ENCODE data around the gene KCTD15.

Gene KCTD15

GRCh38 chr19:33849551-33850147 lies 53.0 kb downstream of the KCTD15 start:
- DNase-seq (ENCODE audit: low read depth in 1 of 2, low spot score in 1 of 2): no peak

GRCh38 chr19:33859016-33859415 lies 62.3 kb downstream of the KCTD15 start:
- DNase-seq (ENCODE audit: low read depth in 1 of 2, low spot score in 1 of 2): no peak

DNA sequence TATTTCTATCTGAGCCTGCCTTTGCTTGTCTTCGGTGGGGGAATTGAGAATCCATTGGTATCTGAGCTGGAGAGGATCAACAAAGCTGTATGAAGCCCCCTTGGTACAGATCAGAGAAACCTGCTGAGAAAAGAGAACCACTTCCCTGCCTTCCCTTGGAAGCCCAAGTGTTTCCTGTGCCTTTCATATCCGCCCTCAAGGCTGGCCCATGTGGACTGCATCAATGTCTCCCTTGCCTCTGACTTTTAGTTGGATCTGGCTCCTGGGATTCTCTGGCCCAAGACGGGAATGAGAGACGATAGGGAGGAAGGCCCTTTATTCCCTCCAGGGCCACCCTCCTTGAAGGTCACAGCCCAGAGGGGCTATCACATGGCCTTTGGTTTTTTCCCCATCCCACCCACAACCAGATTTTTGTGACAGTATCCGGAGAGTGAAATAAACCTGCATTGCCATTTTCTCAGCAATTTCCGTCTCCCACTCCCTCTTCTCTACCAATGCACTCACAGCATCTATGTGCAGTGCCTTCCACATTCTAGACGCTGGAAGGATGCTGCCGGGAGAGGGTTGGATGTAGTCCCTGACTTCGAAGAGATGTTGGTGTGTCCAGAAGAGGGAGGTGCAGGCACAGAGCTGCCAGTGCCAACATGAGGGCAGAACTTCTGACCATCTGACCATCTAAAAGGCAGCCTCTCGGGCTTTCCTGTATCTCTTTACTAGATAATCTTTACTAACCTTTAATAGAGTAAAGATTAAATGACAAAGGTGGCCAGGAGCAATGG lies 63.8 kb downstream of the KCTD15 start:
- no peak for DNase-seq (ENCODE audit: low read depth in 1 of 2, low spot score in 1 of 2)

DNA sequence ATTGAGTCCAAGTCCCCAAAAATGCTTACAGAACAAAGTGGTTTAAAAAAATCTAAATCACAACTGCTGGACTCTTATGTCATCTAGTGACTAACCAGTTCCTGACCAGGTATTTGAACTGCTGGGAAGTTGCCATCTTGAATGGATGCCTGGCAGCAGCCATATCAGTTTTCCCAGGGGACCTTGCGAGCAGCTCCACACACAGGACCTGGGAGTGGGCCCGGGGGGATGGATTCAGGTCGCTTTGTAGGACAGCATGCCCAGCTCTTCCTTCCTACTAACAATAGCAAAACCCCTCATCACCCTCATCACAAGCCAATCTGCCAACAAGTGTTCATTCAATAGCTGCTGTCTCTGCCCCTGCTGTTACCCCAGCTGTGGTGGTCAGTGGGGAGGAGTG lies 65.3 kb downstream of the KCTD15 start:
- DNase-seq (ENCODE audit: low read depth in 1 of 2, low spot score in 1 of 2): no peak

DNA sequence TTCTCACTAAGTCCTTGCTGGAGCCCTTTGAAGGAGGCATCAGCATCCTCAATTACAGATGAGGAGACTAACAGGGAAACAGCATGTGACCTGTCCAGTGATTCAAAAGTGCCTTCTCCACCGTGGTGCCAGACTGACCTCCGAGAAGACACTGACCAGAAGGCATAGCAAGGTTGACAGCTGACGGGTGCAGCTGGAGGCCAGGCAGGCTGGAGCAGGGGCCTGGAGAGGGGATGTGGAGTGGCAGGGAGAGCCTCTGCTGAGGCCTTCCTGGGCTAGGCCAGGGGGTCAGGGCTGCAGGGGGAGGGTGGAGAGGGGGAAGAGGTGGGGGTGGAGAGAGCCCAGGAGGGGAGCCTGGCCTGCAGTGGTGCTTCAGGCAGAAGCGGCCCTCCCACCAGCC lies 66.3 kb downstream of the KCTD15 start:
- DNase-seq (ENCODE audit: low read depth in 1 of 2, low spot score in 1 of 2): no peak

- DNase-seq (ENCODE audit: low read depth in 1 of 2, low spot score in 1 of 2): no peak
These were observed 66.8 kb downstream of the KCTD15 start for GRCh38 chr19:33863436-33863835.

DNA sequence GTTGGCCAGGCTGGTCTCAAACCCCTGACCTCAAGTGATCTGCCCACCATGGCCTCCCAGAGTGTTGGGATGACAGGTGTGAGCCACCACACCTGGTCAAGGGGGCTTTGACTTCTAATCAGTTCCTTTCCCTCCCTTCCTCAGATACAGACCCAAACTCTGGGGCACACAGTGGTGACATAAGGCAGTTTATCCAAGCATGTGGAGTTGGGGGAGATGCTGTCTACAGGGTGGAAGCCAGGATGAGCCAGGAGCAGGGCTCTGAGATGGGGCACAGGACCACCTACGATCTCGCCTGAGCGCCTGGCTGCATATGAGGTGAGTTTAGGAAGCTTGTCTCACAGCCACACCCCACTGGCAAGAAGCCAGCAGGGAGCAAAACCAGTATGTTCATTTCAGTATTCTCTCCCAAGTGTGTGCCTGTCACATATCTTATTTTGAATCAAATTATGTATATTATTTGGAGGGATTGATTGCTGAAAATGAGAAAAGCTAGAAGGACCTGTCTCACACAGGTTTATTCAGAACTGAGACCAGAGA lies 67.7 kb downstream of the KCTD15 start:
- no peak for DNase-seq (ENCODE audit: low read depth in 1 of 2, low spot score in 1 of 2)

DNA sequence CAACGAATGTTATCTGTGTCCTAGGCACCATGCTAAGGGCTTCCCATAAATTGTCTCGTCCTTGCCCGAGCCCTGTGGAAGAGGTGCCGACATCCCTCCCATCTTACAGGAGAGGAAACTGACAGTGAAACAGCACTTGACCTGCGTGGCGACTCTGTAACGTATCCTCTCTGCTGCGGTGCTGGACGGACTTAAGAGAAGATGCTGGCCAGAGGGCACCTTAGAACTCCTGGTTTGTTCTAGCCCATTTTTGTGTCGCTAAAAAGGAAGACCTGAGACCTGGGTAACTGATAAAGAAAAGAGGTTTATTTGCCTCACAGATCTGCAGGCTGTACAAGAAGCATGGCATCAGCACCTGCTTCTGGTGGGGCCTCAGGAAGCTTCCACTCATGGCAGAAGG lies 68.6 kb downstream of the KCTD15 start:
- no peak for DNase-seq (ENCODE audit: low read depth in 1 of 2, low spot score in 1 of 2)
